ENCODE data around the gene STIM2. TPM values are rescaled to one million over a fixed set of nuclear protein-coding genes. Genes with fewer than 3 reads are reported as not detected.
A peak's percentile ranks its signal among the peaks of the same experiment; 100 is the strongest.

Gene STIM2
- total and polyA plus RNA-seq, 10 of the 15 experiments (the other 5 are each of a cell fraction or from before 2014, with no cell fraction given) = 4.7 to 41.5 (median 16.9) TPM

DNA sequence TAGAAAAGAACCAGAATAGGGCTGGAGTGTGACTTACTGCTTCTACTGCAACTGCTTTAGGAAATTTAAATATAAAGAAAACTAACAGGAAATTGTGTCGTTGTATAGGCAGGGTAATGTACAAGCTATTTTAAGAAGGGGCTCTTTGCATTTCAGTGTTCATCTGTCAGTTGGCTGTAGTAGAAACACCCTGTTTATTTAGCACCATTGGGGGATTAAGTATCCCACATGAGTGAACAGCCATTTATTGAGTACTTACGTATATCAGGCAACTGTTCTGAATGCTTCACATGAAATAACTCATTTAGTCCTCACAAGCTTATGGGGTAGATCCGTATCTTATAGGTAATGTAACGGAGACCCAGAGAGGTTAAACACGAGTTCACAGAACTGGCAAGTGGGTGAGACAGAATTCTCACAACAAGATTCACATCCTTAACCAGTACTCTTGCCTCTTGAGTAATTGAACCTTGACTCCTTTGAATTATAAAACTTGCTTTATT, 23.9 kb downstream of the STIM2 start:
- peaks cover 1% of the 10 kb centered on the region; the same call in 2 of the 3 replicates for H3K9me3 ChIP-seq (replicated peaks; ENCODE audit: control insufficient read depth, insufficient read depth, low read length)
- no TSS peak for BruUV-seq (replicated peaks)
- H3K79me2 ChIP-seq (ENCODE audit: control insufficient read depth, insufficient read depth, low read length) = peaks cover 43% of the 10 kb centered on the region
- ChIA-PET POLR2A (interaction anchor here (0.8 to 5.6 kb wide), 11 partner anchors 11 to 108 kb away, joined by 3 to 51 read pairs (median 4); partner anchors contain the start of gene STIM2), RAD21 (ENCODE audit: unreplicated experiment) (interaction anchor here (0.8 to 6.5 kb wide), 13 partner anchors 9 to 117 kb away, joined by 3 to 82 read pairs (median 3); partner anchors contain the start of gene STIM2), SMC1A (ENCODE audit: uncharacterized antibody, unreplicated experiment) (interaction anchor here (1.0 to 6.6 kb wide), 13 partner anchors 9 to 122 kb away, joined by 3 to 116 read pairs (median 18); partner anchors contain the start of gene STIM2), CTCF (interaction anchor here (0.8 to 3.7 kb wide), 8 partner anchors 11 to 107 kb away, joined by 3 to 22 read pairs (median 3); partner anchors contain the start of gene STIM2)
- in situ Hi-C loops (cut with MboI) = loop anchor here (10.0 kb wide), 1 partner anchor 110 kb away; no protein-coding TSS in a partner anchor
- H2AFZ ChIP-seq (ENCODE audit: control insufficient read depth, low read depth, low read length) = peak overlapping the region; percentile 59
- DNase-seq (ENCODE audit: low read depth, low spot score) = peak; percentile 53
- FAIRE-seq = no peak
- H3K9ac ChIP-seq (ENCODE audit: control insufficient read depth, insufficient read depth, low read length) = peak overlapping the region; percentile 67
- H3K27ac ChIP-seq (ENCODE audit: control insufficient read depth, insufficient read depth) = peak overlapping the region; percentile 89
- peak; percentile 66 for ATAC-seq
- H3K4me3 ChIP-seq = peak overlapping the region; percentile 53
- 2% methylated on average over 5 of the region's 5 CpGs for WGBS (ENCODE audit: insufficient coverage, insufficient replicate concordance, low lambda C conversion rate, missing lambda C conversion rate)
- no peaks in the 10 kb centered on the region for H3K27me3 ChIP-seq (replicated peaks in 1 of 2; ENCODE audit: control insufficient read depth in 2 of 2, insufficient read depth in 2 of 2, low read length in 1 of 2)
- H3K4me1 ChIP-seq (ENCODE audit: control insufficient read depth, insufficient read depth, low read length) = peaks cover 33% of the 10 kb centered on the region
- H3K36me3 ChIP-seq (ENCODE audit: control insufficient read depth in 2 of 2, insufficient read depth in 2 of 2, low read length in 1 of 2) = no peaks in the 10 kb centered on the region
- H3K4me2 ChIP-seq (ENCODE audit: control insufficient read depth, insufficient read depth) = peak overlapping the region; percentile 97
- intact Hi-C loops (cut with micrococcal nuclease; ENCODE audit: unreplicated experiment) = no loop called here
- no peaks in the 10 kb centered on the region for H4K20me1 ChIP-seq (ENCODE audit: control insufficient read depth, insufficient read depth)
- peak in 1 of 2 experiments; percentile 8; a peak in 1 of 4 replicates for TF ChIP-seq EP300 (IDR thresholded peaks at IDR 0.05; ENCODE audit: borderline replicate concordance in 1 of 2, control insufficient read depth in 1 of 2, low read depth in 2 of 2, low read length in 2 of 2)
- TF ChIP-seq PKNOX1 (IDR thresholded peaks at IDR 0.05) = peak; percentile 66
- 0 out of 2 replicates have a peak, but pooled peaks have one; percentile 7 for TF ChIP-seq FOXM1 (IDR thresholded peaks at IDR 0.05; ENCODE audit: low read depth, low read length)
- TF ChIP-seq, protein P1, sequence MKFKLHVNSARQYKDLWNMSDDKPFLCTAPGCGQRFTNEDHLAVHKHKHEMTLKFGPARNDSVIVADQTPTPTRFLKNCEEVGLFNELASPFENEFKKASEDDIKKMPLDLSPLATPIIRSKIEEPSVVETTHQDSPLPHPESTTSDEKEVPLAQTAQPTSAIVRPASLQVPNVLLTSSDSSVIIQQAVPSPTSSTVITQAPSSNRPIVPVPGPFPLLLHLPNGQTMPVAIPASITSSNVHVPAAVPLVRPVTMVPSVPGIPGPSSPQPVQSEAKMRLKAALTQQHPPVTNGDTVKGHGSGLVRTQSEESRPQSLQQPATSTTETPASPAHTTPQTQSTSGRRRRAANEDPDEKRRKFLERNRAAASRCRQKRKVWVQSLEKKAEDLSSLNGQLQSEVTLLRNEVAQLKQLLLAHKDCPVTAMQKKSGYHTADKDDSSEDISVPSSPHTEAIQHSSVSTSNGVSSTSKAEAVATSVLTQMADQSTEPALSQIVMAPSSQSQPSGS (IDR thresholded peaks at IDR 0.05; ENCODE audit: low read length) = peak; percentile 43; the same call in 1 of the 2 replicates
- TF ChIP-seq ZBED1 (IDR thresholded peaks at IDR 0.05; ENCODE audit: borderline replicate concordance) = peak; percentile 48; the same call in 1 of the 2 replicates
- 0 out of 2 replicates have a peak, but pooled peaks have one; percentile 60 for TF ChIP-seq RCOR1 (conservative IDR thresholded peaks at IDR 0.05; ENCODE audit: low read depth, low read length)
- TF ChIP-seq SKIL (IDR thresholded peaks at IDR 0.05; ENCODE audit: low read depth, poor library complexity, severe bottlenecking) = peak; percentile 21
- 0 out of 2 replicates have a peak, but pooled peaks have one; percentile 22 for TF ChIP-seq RUNX3 (IDR thresholded peaks at IDR 0.05; ENCODE audit: low read length)
- TF ChIP-seq, protein P2, sequence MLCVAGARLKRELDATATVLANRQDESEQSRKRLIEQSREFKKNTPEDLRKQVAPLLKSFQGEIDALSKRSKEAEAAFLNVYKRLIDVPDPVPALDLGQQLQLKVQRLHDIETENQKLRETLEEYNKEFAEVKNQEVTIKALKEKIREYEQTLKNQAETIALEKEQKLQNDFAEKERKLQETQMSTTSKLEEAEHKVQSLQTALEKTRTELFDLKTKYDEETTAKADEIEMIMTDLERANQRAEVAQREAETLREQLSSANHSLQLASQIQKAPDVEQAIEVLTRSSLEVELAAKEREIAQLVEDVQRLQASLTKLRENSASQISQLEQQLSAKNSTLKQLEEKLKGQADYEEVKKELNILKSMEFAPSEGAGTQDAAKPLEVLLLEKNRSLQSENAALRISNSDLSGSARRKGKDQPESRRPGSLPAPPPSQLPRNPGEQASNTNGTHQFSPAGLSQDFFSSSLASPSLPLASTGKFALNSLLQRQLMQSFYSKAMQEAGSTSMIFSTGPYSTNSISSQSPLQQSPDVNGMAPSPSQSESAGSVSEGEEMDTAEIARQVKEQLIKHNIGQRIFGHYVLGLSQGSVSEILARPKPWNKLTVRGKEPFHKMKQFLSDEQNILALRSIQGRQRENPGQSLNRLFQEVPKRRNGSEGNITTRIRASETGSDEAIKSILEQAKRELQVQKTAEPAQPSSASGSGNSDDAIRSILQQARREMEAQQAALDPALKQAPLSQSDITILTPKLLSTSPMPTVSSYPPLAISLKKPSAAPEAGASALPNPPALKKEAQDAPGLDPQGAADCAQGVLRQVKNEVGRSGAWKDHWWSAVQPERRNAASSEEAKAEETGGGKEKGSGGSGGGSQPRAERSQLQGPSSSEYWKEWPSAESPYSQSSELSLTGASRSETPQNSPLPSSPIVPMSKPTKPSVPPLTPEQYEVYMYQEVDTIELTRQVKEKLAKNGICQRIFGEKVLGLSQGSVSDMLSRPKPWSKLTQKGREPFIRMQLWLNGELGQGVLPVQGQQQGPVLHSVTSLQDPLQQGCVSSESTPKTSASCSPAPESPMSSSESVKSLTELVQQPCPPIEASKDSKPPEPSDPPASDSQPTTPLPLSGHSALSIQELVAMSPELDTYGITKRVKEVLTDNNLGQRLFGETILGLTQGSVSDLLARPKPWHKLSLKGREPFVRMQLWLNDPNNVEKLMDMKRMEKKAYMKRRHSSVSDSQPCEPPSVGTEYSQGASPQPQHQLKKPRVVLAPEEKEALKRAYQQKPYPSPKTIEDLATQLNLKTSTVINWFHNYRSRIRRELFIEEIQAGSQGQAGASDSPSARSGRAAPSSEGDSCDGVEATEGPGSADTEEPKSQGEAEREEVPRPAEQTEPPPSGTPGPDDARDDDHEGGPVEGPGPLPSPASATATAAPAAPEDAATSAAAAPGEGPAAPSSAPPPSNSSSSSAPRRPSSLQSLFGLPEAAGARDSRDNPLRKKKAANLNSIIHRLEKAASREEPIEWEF (IDR thresholded peaks at IDR 0.05; ENCODE audit: insufficient replicate concordance, low read depth, low read length) = no peak
- TF ChIP-seq MEF2A (IDR thresholded peaks at IDR 0.05; ENCODE audit: insufficient read depth, low read depth, low read length) = 0 out of 2 replicates have a peak, but pooled peaks have one; percentile 46
- no peak for TF ChIP-seq BRCA1 (IDR thresholded peaks at IDR 0.05; ENCODE audit: low read depth, low read length)

All from GM12878 (cell line).